ENCODE data around the gene ELMO1.

Gene ELMO1

DNA sequence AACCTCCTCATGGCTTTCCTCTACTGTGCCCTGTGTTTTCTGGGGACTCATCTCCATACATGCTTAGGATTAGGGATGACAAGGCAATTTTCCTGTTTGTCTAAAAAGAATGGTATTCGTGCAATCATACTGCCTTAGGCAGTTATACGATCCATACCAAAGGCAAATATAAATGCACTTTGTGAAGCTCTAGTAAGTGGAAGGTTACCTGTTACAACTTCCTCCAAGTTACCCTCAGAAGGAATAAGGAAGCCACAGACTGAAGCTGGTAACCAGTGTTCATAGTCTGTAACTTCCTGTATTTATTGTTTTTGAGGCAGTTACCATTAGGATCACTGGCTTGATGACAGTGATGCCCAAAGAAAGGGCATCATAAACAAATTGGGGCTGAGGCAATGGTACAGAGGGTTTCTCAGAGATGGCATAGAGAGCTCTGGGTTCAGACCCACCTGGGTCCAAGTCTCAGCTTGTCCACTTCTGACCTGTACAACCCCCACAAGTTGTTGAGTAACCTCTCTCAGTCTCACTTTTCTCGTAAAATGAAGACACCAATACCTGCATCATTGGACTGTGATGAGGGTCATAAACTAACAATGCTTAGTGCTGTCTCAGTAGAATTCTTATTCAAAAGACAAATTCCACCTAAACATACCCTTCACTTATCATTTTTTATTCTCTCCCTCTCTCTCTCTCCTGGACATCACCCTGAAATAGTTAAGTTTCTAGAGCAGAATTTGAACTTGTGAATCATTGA is 138.2 kb downstream of the ELMO1 start:
- DNase-seq (ENCODE audit: low spot score): no peak

DNA sequence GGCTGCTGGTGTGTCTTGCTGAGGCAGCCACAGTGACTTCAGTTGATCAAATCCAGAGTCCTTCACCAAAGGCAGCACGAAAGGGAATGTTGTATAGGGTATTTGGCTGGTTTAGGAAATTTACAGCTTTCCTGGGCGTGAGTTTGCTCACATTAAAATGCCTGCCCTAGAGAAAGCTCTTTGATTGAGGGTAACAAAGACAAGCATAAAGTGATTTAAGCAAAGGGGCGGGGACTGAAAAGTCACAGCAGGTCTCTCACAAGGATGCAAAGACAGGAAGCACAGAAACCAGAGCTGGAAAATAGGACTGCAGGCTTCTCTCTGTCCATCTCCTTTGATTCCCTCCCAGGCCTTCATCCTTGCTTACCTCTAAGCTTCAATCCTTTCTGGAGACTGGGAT is 139.2 kb downstream of the ELMO1 start:
- no peak for DNase-seq (ENCODE audit: low spot score)

DNA sequence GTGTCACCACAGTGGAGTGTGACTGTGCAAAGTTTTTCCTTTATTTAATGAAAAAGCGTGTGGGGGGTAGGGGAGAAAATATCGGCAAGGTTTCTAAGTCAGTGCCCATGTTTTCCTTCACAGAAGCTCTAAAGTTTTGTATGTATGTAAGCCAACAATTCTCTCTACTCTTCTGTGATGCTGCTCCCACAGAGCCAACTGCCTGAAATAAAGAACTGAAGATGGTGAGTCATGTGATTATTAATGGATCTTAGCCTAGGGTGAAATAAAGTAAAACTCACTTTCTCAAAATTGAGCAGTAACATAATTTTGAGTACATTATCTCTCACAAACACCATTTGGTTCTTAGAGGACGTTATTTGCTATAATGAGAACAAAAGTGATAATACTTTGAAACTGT is 143.7 kb downstream of the ELMO1 start:
- no peak for DNase-seq (ENCODE audit: low spot score)

GRCh38 chr7:37297546-37297945 is 151.1 kb downstream of the ELMO1 start:
- no peak for DNase-seq (ENCODE audit: low spot score)

- DNase-seq (ENCODE audit: low spot score): no peak
Measured at GRCh38 chr7:37295401-37295800, 153.3 kb downstream of the ELMO1 start.

- DNase-seq (ENCODE audit: low spot score): no peak
Measured at GRCh38 chr7:37290731-37291130, 157.9 kb downstream of the ELMO1 start.

DNA sequence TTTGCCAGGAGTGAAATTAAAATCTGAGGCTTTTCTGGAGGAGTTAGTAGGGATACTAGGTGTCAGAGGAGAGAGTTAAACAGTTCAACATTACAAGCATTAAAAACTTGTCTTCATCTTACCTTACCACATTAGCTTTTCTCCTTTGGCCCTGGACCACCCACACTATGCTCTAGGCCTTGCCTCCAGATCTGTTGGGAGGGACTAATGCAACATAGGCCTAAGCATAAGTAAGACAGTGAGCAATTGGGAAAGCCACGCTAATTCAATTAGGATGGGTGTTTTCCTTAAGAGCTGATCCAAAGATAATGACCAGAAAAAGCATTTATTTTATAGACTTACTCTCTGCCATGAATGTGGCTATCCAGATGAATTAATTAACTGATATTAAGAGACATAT is 158.9 kb downstream of the ELMO1 start:
- DNase-seq (ENCODE audit: low spot score): no peak

- DNase-seq (ENCODE audit: low spot score): no peak
Measured at GRCh38 chr7:37289367-37289766, 159.3 kb downstream of the ELMO1 start.

DNA sequence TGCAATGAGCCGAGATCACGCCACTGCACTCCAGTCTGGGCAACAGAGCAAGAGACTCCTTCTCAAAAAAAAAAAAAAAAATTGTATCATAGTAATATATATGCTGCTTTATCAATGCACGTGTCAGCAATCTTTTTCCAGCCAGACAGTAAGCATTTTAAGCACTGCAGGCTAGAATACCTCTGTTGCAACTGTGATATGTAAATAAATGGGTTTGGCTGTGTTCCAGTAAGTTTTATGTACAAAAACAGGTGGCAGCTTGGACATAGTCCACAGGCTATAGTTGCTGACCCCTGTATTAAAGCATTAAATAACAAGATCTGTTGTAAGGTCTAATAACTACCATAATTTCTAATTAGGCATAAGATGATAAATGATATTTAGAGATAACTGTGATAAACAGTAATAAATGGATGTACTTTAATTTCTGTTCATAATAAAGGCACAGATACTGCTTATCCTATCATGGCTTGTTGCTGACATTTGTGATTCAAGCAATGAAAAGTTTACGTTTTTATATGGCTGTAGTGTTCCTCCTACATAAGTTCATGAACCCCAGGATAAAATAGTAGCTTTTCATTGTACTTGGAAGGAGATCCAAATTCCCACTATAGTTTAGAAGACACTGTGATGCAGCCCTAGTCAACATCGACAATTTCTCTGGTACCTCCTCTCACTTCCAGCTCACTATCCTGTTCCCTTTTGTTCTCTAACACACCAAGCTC is 161.4 kb downstream of the ELMO1 start:
- peak; percentile 21 for DNase-seq (ENCODE audit: low spot score)

DNA sequence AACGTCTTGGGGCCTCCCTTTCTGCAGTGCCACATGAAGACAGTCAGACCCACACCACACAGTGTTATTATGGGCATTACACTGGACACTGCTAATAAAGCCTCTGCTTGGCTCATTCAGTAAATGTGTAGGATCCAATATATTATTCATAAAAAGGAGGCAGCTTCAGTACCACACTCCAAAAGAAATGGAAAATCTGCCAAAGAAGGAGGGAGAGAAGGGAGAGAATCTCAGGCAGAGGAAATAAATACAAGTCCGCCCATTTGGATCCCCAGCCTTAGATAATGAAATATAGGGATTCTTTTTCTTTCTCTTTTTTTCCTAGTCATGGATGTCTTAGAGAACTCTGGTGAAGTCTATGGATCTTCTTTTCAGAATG is 162.2 kb downstream of the ELMO1 start:
- DNase-seq (ENCODE audit: low spot score): no peak

DNA sequence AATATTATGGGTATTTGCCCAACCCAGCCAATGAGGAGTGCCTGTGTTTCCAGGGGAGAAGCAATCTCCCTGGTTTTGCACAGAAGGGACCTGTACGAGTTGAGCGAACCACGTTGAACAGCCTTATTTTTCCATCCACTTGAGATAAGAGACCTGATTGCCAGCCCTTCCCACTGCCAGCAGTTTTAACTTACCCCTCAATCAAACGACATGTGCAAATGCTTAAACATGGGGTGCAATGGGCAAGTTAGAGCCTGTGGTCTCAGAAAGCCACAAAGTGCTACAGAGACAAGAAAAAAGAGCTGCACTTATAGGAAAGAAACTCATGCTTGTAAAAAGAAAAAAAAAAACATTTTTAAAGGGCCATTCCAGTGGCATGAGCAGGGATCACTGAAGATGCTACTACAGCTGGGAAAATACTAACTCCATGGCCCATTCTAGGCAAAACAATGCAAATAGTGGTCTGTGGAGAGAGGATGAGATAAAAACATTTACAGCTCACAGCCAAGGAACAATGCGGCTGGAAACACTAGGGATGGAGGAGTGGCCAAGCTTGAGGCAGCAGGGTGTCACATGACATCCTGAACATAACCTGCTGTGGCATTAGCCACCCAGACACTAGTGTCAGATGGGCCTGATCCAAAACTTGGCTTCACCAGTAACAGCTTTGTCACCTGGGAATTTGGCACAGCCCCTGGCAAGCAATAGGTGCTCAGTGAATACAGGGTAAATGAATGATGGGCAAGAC is 162.8 kb downstream of the ELMO1 start:
- DNase-seq (ENCODE audit: low spot score): no peak

GRCh38 chr7:37284805-37285231 is 163.8 kb downstream of the ELMO1 start:
- DNase-seq (ENCODE audit: low spot score): peak; percentile 61

- DNase-seq (ENCODE audit: low spot score): no peak
Measured at GRCh38 chr7:37284285-37284684, 164.4 kb downstream of the ELMO1 start.

- no peak for DNase-seq (ENCODE audit: low spot score)
Measured at GRCh38 chr7:37283716-37284115, 164.9 kb downstream of the ELMO1 start.

DNA sequence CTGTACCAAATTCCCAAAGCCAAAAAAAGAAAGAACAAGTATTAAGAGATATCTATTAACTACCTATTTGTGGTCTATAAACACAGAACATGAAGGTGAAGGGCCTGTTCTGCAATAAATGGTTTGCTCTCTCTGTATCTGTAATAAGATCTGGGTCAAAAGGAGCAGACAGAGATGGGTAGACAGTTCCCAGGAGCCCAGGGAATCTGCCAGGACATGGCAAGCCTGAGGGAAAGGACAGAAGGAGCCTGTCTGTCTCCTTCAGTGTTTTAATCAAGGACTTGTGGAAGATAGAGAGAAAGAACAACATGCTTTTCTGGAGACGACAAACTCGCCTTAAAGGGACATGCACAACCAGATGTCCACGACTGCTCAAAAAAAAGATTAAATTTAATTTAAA is 165.7 kb downstream of the ELMO1 start:
- DNase-seq (ENCODE audit: low spot score): no peak

- no peak for DNase-seq (ENCODE audit: low spot score)
Measured at GRCh38 chr7:37282093-37282444, 166.6 kb downstream of the ELMO1 start.

GRCh38 chr7:37281368-37282092 is 167.1 kb downstream of the ELMO1 start:
- DNase-seq (ENCODE audit: low spot score): no peak

DNA sequence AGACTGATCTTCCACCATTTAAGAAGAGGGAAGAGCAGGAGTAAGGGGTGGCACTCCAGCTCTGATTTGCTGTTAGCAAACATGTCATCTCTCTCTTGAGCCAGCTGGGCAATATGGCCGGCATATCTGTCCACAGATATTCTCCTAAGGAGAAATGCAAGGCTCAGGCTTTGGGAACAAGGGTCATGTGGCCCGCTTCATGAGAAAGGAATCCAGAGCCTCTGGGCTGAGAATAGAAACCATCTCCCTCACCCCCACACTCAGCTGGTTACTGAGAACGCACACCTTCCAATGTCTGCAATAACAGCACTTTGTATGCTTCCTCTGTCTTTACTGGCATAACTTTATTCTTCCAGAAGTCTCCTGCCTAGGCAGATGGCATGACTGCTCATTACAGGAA is 171.2 kb downstream of the ELMO1 start:
- DNase-seq (ENCODE audit: low spot score): no peak

- DNase-seq (ENCODE audit: low spot score): no peak
Measured at GRCh38 chr7:37275078-37275710, 173.5 kb downstream of the ELMO1 start.

DNA sequence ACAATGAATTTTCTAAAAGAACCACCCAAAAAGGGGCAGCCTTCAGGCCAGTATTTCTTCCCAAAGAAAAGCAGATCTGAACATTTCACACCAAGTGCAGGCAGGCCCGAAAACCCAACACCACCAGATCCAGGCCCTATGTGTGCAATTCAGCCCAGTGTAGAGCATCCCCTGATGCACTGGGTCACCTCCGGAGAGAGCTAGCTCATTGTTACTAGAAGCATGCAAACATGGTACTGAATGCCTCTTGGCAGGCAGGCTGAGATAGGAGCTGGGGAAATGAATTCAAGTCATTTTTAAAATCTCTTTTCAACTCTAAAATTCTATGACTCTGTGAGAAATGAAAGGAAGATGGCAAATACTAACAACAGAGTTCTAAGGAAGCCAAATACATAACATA is 174.8 kb downstream of the ELMO1 start:
- DNase-seq (ENCODE audit: low spot score): no peak

- no peak for DNase-seq (ENCODE audit: low spot score)
Measured at GRCh38 chr7:37269711-37270508, 178.8 kb downstream of the ELMO1 start.

Measured in HuH-7.5 (cell line).